Fibroblast of lung (primary cell): Measurements from ENCODE around the gene LRGUK.

Experiments used
- CTCF ChIP-seq, 2 donors: IDR thresholded peaks in 1 of 2; conservative IDR thresholded peaks in 1 of 2; 1 replicate in 1 of 2; 2 replicates in 1 of 2; pipeline ENCODE4 v1.5.1; 2011 to 2012; ENCODE audit warnings: low read length in 2 of 2, control low read depth in 1 of 2, inconsistent platforms in 1 of 2, low read depth in 1 of 2, mild to moderate bottlenecking in 1 of 2
- EZH2 ChIP-seq: IDR thresholded peaks from 2 replicates; pipeline ENCODE4 v1.5.1; 2012; ENCODE audit warnings: low read length, control low read depth, mild to moderate bottlenecking; ENCODE audit errors: missing control alignments

GRCh38 chr7:134108802-134109201, 18.3 kb upstream of the LRGUK start:
- TF ChIP-seq CTCF (conservative IDR thresholded peaks at IDR 0.05 in 1 of 2, IDR thresholded peaks at IDR 0.05 in 1 of 2; ENCODE audit: low read depth in 1 of 2, low read length in 2 of 2) (no peak), EZH2 (no peak)
